HG03432 (cell line): Measurements from ENCODE around the gene FAM240A.

Experiments used
- ATAC-seq: cut with Tn5 transposase; IDR thresholded peaks from one replicate; pipeline ENCODE4 v1.9.1; 2021; ENCODE audit warnings: mild to moderate bottlenecking, moderate library complexity; ENCODE audit not compliant: unreplicated experiment

The FAM240A gene

DNA sequence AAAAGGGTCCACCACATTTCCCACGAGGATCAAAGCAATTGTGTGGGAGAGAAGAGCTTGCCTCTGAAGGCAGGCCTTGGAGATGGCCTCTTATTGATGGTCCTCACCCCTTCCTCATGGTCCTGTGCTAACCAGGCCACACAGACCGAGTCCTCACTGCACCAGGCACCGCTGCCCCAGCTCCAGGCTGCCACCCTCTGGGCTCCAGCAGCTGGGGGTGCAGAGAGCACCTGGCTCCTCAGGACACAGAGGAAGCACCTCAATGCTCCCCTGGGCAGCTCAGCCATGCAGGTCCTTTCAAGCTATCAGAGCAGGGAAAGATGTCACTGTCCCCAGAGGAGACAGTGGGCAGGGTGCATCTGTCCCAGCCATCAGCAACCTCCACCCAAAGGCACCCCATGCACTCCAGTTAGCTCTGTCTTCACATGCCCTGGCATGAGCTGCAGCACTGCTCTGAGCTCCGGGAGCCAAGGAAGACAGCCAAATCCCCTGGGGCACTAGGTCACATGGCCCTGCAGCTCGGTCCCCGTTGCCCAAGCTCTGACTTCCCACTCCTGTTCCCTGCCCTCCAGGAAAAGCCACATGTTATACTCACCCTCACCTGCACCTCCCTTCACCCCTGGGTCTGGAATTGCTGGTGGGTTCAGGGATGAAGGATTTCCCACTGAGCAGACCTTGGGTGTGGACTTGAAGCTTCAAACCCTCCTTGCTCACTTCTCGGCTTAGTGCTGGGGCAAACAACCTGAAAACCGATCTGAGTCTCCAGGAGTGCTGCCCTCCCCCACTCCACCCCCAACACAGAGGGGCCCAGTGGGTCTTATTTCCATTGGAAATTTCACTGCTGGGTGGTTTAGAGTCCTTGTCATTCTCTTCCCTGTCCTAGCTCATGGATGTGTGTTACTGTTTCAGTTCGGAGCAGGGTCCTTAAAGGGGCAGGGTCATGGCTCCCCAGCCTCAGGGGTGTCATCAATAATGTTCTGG, 48.5 kb downstream of the FAM240A start:
- ATAC-seq, result no peak

GRCh38 chr3:46661776-46662766, 49.7 kb downstream of the FAM240A start:
- ATAC-seq, result no peak

DNA sequence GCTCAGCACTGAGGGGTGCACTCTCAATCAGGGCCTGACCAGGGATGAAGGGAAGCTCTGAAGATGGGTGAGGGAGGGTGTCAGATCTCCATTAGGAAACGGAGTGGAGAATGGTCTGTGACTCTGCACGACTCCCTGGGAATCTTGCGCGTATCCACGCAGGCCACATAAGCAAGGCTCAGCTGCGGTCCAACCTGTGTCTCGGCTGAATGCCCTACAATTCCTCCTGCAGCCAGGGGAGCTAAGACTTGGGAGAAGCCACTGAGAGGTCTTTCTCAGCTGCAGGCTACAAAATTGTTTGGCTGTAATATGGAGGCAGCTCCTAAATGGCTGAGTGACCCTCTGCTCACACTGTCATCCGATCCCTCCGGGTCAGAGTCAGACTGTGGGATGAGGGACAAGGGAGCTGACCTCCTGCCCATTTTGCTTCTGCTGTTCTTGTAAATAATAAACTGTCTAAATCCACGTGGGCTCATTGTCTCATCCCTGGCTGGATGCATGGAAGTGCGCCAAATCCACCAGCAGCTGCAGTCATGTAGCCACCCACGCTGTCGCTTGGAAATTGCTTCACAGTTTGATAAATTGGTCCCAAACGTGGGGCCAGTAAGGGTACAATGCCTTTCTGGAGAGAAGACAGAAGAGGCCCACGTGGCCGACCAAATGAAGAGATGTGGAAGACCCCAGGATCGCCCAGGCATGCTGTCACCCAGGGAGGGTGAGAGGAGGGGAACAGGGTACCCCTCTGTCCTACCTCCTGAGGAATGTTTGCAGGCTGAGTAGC, 50.6 kb downstream of the FAM240A start:
- ATAC-seq, result no peak

DNA sequence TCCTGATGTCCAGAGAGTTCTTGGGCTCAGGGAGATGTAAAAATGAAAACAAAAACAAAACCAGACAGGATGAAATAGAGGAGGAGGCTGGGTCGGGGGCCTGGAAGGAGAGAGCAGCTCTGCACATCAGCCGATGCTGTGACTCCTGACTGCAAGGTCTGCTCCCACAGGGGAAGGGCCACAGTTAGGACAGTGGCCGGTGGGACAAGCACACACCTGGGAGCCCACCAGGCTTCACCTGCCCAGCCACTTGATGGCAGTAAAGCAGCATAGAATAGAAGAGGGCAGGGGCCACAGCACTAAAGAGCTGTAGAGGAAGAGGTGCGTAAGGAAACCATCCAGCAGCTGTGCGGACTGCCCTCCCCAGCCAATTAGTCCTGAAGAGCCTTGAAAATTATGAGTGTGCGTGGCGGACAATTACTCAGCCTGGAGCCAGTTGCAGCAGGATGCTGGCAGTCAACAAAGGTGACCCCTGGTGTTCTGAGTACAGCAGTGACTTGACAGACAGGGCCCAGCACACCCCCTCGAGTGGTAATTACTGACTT, 51.3 kb downstream of the FAM240A start:
- no peak for ATAC-seq

DNA sequence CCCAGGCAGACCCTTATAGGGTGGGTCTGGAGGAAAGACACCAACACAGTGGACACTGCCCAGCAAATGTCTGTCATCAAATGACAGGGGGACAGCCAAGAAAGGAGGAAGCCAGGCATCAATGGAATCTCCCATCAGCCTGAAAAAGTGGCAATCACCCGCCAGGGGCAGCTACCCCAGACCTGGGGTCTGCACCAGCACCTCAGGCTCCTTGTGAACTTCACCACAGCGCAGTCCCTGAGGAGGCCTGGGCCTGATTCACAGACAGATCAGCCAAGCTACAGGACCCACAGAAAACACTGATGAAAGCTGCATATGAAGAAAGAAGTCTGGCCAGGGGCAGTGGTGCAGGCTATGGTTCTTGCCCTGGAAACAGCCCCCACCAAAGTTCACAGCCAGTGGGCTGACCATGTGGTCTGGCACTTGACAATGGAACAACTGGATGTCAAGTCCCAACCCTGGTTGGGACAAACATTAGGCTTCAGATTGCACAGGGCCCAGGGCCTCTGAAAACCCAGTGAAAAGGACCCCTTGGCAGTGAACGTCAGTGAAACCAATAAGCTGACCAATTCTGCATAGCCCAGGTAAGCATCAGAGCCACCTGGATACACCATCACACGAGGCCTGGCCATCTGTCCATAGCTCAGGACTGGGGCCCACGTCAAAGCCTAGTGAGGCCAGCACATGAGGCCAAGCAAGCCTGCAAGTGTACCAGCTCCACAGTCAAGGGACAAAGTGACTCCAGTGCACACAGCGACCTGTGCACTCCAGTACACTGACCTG, 52.1 kb downstream of the FAM240A start:
- no peak for ATAC-seq

- no peak for ATAC-seq
Measured at GRCh38 chr3:46664971-46665762, 52.8 kb downstream of the FAM240A start.

GRCh38 chr3:46665763-46666452, 53.6 kb downstream of the FAM240A start:
- ATAC-seq, result no peak

- no peak for ATAC-seq
Measured at GRCh38 chr3:46666453-46666845, 54.1 kb downstream of the FAM240A start.

- ATAC-seq, result no peak
Measured at GRCh38 chr3:46667061-46667621, 54.8 kb downstream of the FAM240A start.

GRCh38 chr3:46667657-46668056, 55.3 kb downstream of the FAM240A start:
- ATAC-seq, result no peak

- ATAC-seq, result no peak
Measured at GRCh38 chr3:46668116-46668515, 55.8 kb downstream of the FAM240A start.

GRCh38 chr3:46668591-46668990, 56.3 kb downstream of the FAM240A start:
- no peak for ATAC-seq

DNA sequence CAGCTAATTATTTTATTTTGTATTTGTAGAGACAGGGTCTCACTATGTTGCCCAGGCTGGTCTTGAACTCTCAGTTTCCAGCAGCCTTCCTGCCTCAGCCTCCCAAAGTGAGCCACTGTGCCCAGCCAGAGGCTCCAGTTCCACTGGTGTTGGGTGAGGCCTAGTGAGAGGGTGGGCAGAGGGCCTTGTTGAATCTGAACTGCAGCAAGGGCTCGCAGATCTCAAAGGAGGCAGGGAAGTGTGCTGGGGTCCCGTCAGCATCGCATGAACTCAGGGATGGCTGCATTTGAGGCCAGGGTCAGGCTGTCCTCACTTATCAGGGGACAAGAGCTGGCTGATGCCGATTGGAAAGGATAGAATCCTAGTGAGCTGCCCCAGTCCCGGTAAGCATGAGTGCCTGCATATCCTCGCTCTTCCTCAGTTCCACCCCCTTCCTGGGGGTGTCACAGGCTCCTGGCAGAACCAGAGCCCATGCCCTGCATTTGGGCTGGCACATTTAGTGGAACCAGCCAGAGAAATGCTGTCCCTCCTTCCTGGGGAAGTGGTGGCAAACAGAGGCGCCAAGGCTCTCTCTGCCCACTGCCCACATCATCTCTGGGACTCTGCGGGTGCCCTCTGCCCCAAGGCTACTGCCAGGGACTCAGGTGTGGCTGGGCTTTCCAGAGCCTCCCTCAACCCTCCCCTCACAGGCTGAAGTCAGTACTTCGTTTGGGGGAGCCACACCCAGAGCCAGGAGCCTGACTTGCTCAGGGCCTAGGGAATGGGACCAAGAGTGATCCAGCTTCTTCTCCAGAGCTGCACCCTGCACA, 57.1 kb downstream of the FAM240A start:
- ATAC-seq, result no peak

- ATAC-seq, result no peak
Measured at GRCh38 chr3:46670000-46670890, 57.9 kb downstream of the FAM240A start.

GRCh38 chr3:46670891-46671427, 58.6 kb downstream of the FAM240A start:
- ATAC-seq, result no peak
